K562 (cell line): ENCODE results near the gene CTXN1. TPM values are rescaled to one million over a fixed set of nuclear protein-coding genes. Genes with fewer than 3 reads are reported as not detected.
A peak's percentile ranks its signal among the peaks of the same experiment; 100 is the strongest.

Source experiments
- ATF2 ChIP-seq: sonication (generic); formaldehyde crosslinking; IDR thresholded peaks from 2 replicates; pipeline ENCODE4 v1.8.1; 2022; ENCODE audit warnings: missing genetic modification reagents
- CBX2 ChIP-seq: fragments of 200-600 bp; sonication (generic); IDR thresholded peaks from one replicate; pipeline ENCODE4 v1.6.1; 2012; ENCODE audit warnings: mild to moderate bottlenecking, low read length, inconsistent platforms; ENCODE audit not compliant: insufficient read depth, poor library complexity, severe bottlenecking
- ELF1 ChIP-seq: fragments of 200-800 bp; sonication (Bioruptor generic); IDR thresholded peaks from 2 replicates; pipeline ENCODE4 v1.6.1; 2016; ENCODE audit warnings: missing genetic modification characterization, missing compliant biosample characterization
- EP300 ChIP-seq: IDR thresholded peaks from 2 replicates; pipeline ENCODE4 v1.6.1; 2012; ENCODE audit warnings: low read length, improper control_type of control experiment
- HDAC1 ChIP-seq, 2 experiments: fragments of 450-650 bp; IDR thresholded peaks; 2 replicates each; pipeline ENCODE4 v1.6.1; 2016 to 2017; ENCODE audit warnings: inconsistent platforms in 1 of 2, mild to moderate bottlenecking in 1 of 2, moderate library complexity in 1 of 2
- HNRNPH1 ChIP-seq: fragments of 200-400 bp; formaldehyde crosslinking; optimal IDR thresholded peaks from 2 replicates; pipeline ENCODE3; 2017; ENCODE audit warnings: low read depth, mild to moderate bottlenecking, low read length, moderate library complexity
- HNRNPL ChIP-seq: fragments of 200-400 bp; formaldehyde crosslinking; IDR thresholded peaks from 2 replicates; pipeline ENCODE4 v1.6.1; 2017; ENCODE audit warnings: low read depth, mild to moderate bottlenecking, low read length
- IFI16 ChIP-seq: fragments of 250-450 bp; sonication (Bioruptor Pico); IDR thresholded peaks from 2 replicates; pipeline ENCODE4 v2.1.2; 2022; ENCODE audit warnings: mild to moderate bottlenecking, inconsistent platforms
- ILK ChIP-seq: fragments of 450-650 bp; IDR thresholded peaks from 2 replicates; pipeline ENCODE4 v1.6.1; 2016; ENCODE audit warnings: missing genetic modification characterization, low read depth, mild to moderate bottlenecking, missing compliant biosample characterization, moderate library complexity, borderline replicate concordance
- KLF10 ChIP-seq: fragments of 250-450 bp; sonication (Bioruptor Pico); IDR thresholded peaks from 2 replicates; pipeline ENCODE4 v1.6.1; 2021; ENCODE audit warnings: matching md5 sums
- MITF ChIP-seq: IDR thresholded peaks from 2 replicates; pipeline ENCODE4 v1.6.1; 2014; ENCODE audit warnings: antibody characterized with exemption
- MTA3 ChIP-seq: fragments of 450-650 bp; formaldehyde crosslinking; IDR thresholded peaks from 2 replicates; pipeline ENCODE4 v1.6.1; 2017; ENCODE audit warnings: mild to moderate bottlenecking, borderline replicate concordance
- NCOA4 ChIP-seq: fragments of 450-650 bp; IDR thresholded peaks from 2 replicates; pipeline ENCODE4 v1.6.1; 2018; ENCODE audit warnings: mild to moderate bottlenecking; ENCODE audit not compliant: partially characterized antibody
- PHF21A ChIP-seq: fragments of 450-650 bp; IDR thresholded peaks from 2 replicates; pipeline ENCODE4 v1.6.1; 2017; ENCODE audit warnings: low read depth, borderline replicate concordance
- RAD21 ChIP-seq, 2 experiments: fragments of 250-450 bp in 1 of 2; fragments of 450-650 bp in 1 of 2; sonication (Bioruptor Pico) in 1 of 2; formaldehyde crosslinking in 1 of 2; IDR thresholded peaks in 1 of 2; conservative IDR thresholded peaks in 1 of 2; 2 replicates each; pipeline versions ENCODE4 v1.4.0 to v1.8.0; 2020 to 2022; ENCODE audit warnings: mild to moderate bottlenecking in 2 of 2, moderate library complexity in 1 of 2
- RHOXF2B ChIP-seq: fragments of 250-450 bp; sonication (Bioruptor Pico); conservative IDR thresholded peaks from 2 replicates; pipeline ENCODE4 v1.5.1; 2021
- TARDBP ChIP-seq: fragments of 450-650 bp; IDR thresholded peaks from 2 replicates; pipeline ENCODE4 v1.6.1; 2016
- TBL1XR1 ChIP-seq, 2 experiments: IDR thresholded peaks; 2 replicates each; pipeline ENCODE4 v1.6.1; 2012; ENCODE audit warnings: improper control_type of control experiment in 2 of 2, low read length in 2 of 2, mild to moderate bottlenecking in 1 of 2
- U2AF2 ChIP-seq: fragments of 200-400 bp; formaldehyde crosslinking; optimal IDR thresholded peaks from 2 replicates; pipeline ENCODE3; 2017; ENCODE audit warnings: low read depth, mild to moderate bottlenecking, low read length
- ZNF165 ChIP-seq: fragments of 250-450 bp; sonication (Bioruptor Pico); IDR thresholded peaks from 2 replicates; pipeline ENCODE4 v1.4.0; 2020; ENCODE audit warnings: borderline replicate concordance
- ZNF184 ChIP-seq: sonication (generic); formaldehyde crosslinking; IDR thresholded peaks from 2 replicates; pipeline ENCODE4 v1.5.0; 2020; ENCODE audit warnings: missing genetic modification reagents
- ZNF224 ChIP-seq: sonication (generic); formaldehyde crosslinking; IDR thresholded peaks from 2 replicates; pipeline ENCODE4 v1.8.0; 2022; ENCODE audit warnings: mild to moderate bottlenecking, missing genetic modification reagents
- ZNF274 ChIP-seq: IDR thresholded peaks from 2 replicates; pipeline ENCODE4 v1.6.1; 2011; ENCODE audit warnings: low read depth, mild to moderate bottlenecking, low read length, moderate library complexity, borderline replicate concordance
- ZNF316 ChIP-seq: fragments of 450-650 bp; IDR thresholded peaks from 2 replicates; pipeline ENCODE4 v1.6.1; 2016
- ZNF324 ChIP-seq: fragments of 250-450 bp; sonication (Bioruptor Pico); IDR thresholded peaks from 2 replicates; pipeline ENCODE4 v1.4.0; 2020; ENCODE audit warnings: mild to moderate bottlenecking
- ZNF354B ChIP-seq: fragments of 250-450 bp; sonication (Bioruptor Pico); IDR thresholded peaks from 2 replicates; pipeline ENCODE4 v1.4.0; 2020
- ZNF384 ChIP-seq: IDR thresholded peaks from 2 replicates; pipeline ENCODE4 v1.6.1; 2012; ENCODE audit warnings: low read depth, low read length, improper control_type of control experiment
- ZNF436 ChIP-seq: fragments of 250-450, 450-650 bp; sonication (Bioruptor Pico); formaldehyde crosslinking; IDR thresholded peaks from 2 replicates; pipeline ENCODE4 v1.7.0; 2020; ENCODE audit warnings: mild to moderate bottlenecking
- polyA plus RNA-seq, 8 experiments: library from polyadenylated mRNA; depleted of rRNA in 4 of 8; stranded (reverse) in 5 of 8; unstranded in 3 of 8; fragments of >200 nt; fragmentation: Nextera tagmentation in 2 of 8; fragmentation: Illumina TruSeq in 1 of 8; extraction: Ambion mirVana in 2 of 8; extraction: Trizol in 1 of 8; gene quantifications; 2 replicates each; pipeline versions ENCODE4 v1.2.1 to v1.2.3, GENCODE V29; 2011 to 2014; ENCODE audit warnings: inconsistent platforms in 1 of 8, missing spikeins in 1 of 8
- total RNA-seq, 7 experiments: library from RNA; depleted of rRNA in 6 of 7; stranded (reverse); fragments of >200 nt in 6 of 7; fragmentation: Illumina TruSeq in 2 of 7; extraction: Trizol in 2 of 7; gene quantifications; 2 replicates each; pipeline versions ENCODE4 v1.2.1 to v1.2.3, GENCODE V29; 2011 to 2021; ENCODE audit warnings: low replicate concordance in 1 of 7

CTXN1 gene
- total and polyA plus RNA-seq, 9 of the 15 experiments (the other 6 are each of a cell fraction or from before 2014, with no cell fraction given) = 0.15 to 37.4 (median 1.8) TPM; not detected in 2

- TF ChIP-seq MITF (no peak), HDAC1 (IDR thresholded peaks at IDR 0.05) (peak in 1 of 2 experiments; percentile 99; a peak in 2 of 4 replicates), ELF1 (tag) (no peak), RAD21 (CRISPR knock-in tag; conservative IDR thresholded peaks at IDR 0.05 in 1 of 2, IDR thresholded peaks at IDR 0.05 in 1 of 2) (peak in 1 of 2 experiments; percentile 6; a peak in 1 of 4 replicates), ATF2 (CRISPR knock-in tag) (no peak), ZNF274 (no peak), ZNF165 (CRISPR knock-in tag) (no peak), PHF21A (no peak), EP300 (peak; percentile 2; the same call in 1 of the 2 replicates), U2AF2 (no peak), CBX2 (no peak), ZNF384 (no peak), ZNF184 (CRISPR knock-in tag) (no peak), HNRNPL (no peak), NCOA4 (no peak), ZNF324 (CRISPR knock-in tag) (no peak), ZNF354B (no peak), RHOXF2B (no peak), TBL1XR1 (IDR thresholded peaks at IDR 0.05; ENCODE audit: low read length in 2 of 2) (0 out of 4 replicates have a peak, but pooled peaks of 1 of the 2 experiments have one; percentile 16), ZNF316 (no peak), ZNF224 (CRISPR knock-in tag) (no peak), ZNF436 (CRISPR knock-in tag) (no peak), ILK (tag) (no peak), IFI16 (no peak), HNRNPH1 (no peak), MTA3 (peak; percentile 66; the same call in 1 of the 2 replicates), KLF10 (CRISPR knock-in tag) (no peak), TARDBP (no peak; the same call in 1 of the 2 replicates)
Measured at GRCh38 chr19:7943444-7944176, 17.7 kb upstream of the CTXN1 start, which contains the start of gene TIMM44 (continued).
